Vagina (tissue), 2 donors: Measurements from ENCODE around the gene INAFM2.

Experiments used
- POLR2AphosphoS5 ChIP-seq, 2 donors: sonication (generic); formaldehyde crosslinking; IDR thresholded peaks; one replicate each; pipeline ENCODE4 v1.9.0; 2017; ENCODE audit warnings: antibody characterized with exemption in 2 of 2, mild to moderate bottlenecking in 2 of 2, low read depth in 1 of 2; ENCODE audit not compliant: insufficient read depth in 1 of 2
- TF ChIP-seq, protein P1 (sequence below), 3 experiments: fragments of 450-650 bp in 2 of 3; fragments of 200-600 bp in 1 of 3; sonication (generic) in 1 of 3; IDR thresholded peaks; one replicate each; pipeline ENCODE4 v1.5.1; 2017 to 2019; ENCODE audit warnings: antibody characterized with exemption in 3 of 3, mild to moderate bottlenecking in 2 of 3, moderate library complexity in 2 of 3

DNA sequence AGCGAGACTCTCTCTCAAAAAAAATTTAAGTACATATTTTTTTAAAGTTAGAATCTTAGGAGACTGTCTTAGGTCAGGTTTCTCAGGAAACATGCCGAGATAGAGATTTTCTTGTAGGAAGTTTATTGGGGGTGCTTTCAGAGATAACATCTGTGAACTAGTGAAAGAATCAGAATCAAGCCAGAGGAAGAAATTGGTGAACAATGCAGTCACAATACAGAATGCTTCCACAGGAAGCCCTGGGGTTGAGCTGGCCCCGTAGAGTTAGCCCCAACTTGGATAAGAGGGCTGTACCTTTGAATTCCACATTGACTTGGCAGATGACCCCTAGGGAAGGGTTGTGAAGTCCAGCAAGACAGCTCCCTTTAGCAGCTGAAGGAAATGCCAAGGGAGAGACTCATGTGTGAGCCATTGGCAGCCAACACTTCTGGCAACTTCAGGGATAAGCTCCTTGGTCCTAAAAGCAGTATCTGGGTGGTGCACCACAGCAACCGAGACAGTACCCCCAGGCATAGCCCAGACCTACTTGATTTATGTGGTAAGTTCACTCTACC, 8.7 kb upstream of the INAFM2 start:
- TF ChIP-seq, protein P1, sequence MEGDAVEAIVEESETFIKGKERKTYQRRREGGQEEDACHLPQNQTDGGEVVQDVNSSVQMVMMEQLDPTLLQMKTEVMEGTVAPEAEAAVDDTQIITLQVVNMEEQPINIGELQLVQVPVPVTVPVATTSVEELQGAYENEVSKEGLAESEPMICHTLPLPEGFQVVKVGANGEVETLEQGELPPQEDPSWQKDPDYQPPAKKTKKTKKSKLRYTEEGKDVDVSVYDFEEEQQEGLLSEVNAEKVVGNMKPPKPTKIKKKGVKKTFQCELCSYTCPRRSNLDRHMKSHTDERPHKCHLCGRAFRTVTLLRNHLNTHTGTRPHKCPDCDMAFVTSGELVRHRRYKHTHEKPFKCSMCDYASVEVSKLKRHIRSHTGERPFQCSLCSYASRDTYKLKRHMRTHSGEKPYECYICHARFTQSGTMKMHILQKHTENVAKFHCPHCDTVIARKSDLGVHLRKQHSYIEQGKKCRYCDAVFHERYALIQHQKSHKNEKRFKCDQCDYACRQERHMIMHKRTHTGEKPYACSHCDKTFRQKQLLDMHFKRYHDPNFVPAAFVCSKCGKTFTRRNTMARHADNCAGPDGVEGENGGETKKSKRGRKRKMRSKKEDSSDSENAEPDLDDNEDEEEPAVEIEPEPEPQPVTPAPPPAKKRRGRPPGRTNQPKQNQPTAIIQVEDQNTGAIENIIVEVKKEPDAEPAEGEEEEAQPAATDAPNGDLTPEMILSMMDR (IDR thresholded peaks at IDR 0.05): no peak
- TF ChIP-seq POLR2AphosphoS5 (IDR thresholded peaks at IDR 0.05; ENCODE audit: insufficient read depth in 1 of 2, low read depth in 1 of 2): no peak
